GM18861 (cell line): ENCODE results near the gene ENAH.
"Not testable (repeated sequence)": the region's sequence is repeated elsewhere in the genome, so short reads cannot be mapped to it uniquely, and the experiment has no call there.

Experiments
- ATAC-seq: cut with Tn5 transposase; IDR thresholded peaks from one replicate; pipeline ENCODE4 v1.9.1; 2021; ENCODE audit not compliant: unreplicated experiment

Gene ENAH

GRCh38 chr1:225652729-225653462 is at the start of gene ENAH:
Gene ENAH (minus strand): TSS chr1:225653123. CDS start chr1:225652690, 433 bp downstream.
- no peak for ATAC-seq

- ATAC-seq, result no peak
These were observed 48.1 kb upstream of the ENAH start for GRCh38 chr1:225700889-225701465.

- ATAC-seq, result no peak
These were observed 47.4 kb upstream of the ENAH start for GRCh38 chr1:225700164-225700821.

- ATAC-seq, result no peak
These were observed 46.4 kb upstream of the ENAH start for GRCh38 chr1:225699336-225699735.

GRCh38 chr1:225698194-225698593 is 45.3 kb upstream of the ENAH start:
- not testable (repeated sequence) for ATAC-seq

GRCh38 chr1:225697428-225697827 is 44.5 kb upstream of the ENAH start:
- ATAC-seq, result no peak

GRCh38 chr1:225695578-225696337 is 42.8 kb upstream of the ENAH start:
- ATAC-seq, result no peak

- no peak for ATAC-seq
These were observed 41.3 kb upstream of the ENAH start for GRCh38 chr1:225694151-225694603.

GRCh38 chr1:225693697-225694096 is 40.8 kb upstream of the ENAH start:
- ATAC-seq, result not testable (repeated sequence)

- ATAC-seq, result no peak
These were observed 40.3 kb upstream of the ENAH start for GRCh38 chr1:225693085-225693696.

GRCh38 chr1:225692517-225692879 is 39.6 kb upstream of the ENAH start:
- no peak for ATAC-seq

GRCh38 chr1:225691861-225692516 is 39.1 kb upstream of the ENAH start:
- no peak for ATAC-seq

- ATAC-seq, result no peak
These were observed 38.5 kb upstream of the ENAH start for GRCh38 chr1:225691377-225691776.

- ATAC-seq, result no peak
These were observed 37.0 kb upstream of the ENAH start for GRCh38 chr1:225689882-225690459.

- no peak for ATAC-seq
These were observed 35.4 kb upstream of the ENAH start for GRCh38 chr1:225688345-225688744.

GRCh38 chr1:225685476-225686176 is 32.7 kb upstream of the ENAH start:
- no peak for ATAC-seq

- ATAC-seq, result no peak
These were observed 31.8 kb upstream of the ENAH start for GRCh38 chr1:225684741-225685140.

GRCh38 chr1:225681231-225681630 is 28.3 kb upstream of the ENAH start:
- ATAC-seq, result no peak

- ATAC-seq, result no peak
These were observed 25.6 kb upstream of the ENAH start for GRCh38 chr1:225678545-225678944.
